Activated CD8-positive, alpha-beta T cell treated with anti-CD3 and anti-CD28 coated beads for 36 hours (primary cell): ENCODE data around the gene ARMC9. TPM values are rescaled to one million over a fixed set of nuclear protein-coding genes. Genes with fewer than 3 reads are reported as not detected.

Experiments used
- ATAC-seq: fragments of 200-7000 bp; cut with Tn5 transposase; one replicate; pipeline ENCODE4 v1.10.0; 2021; ENCODE audit warnings: mild to moderate bottlenecking, moderate library complexity
- CTCF ChIA-PET: fragments of 350-600 bp; sonication (Branson Sonifier 250); formaldehyde crosslinking; loops from one replicate; lab custom pipeline; 2021; ENCODE audit warnings: antibody characterized with exemption; lab: Charles Lee
- POLR2A ChIA-PET: fragments of 350-600 bp; sonication (Branson Sonifier 250); formaldehyde crosslinking; loops from one replicate; lab custom pipeline; 2021; ENCODE audit warnings: antibody characterized with exemption; lab: Charles Lee
- DNase-seq: peaks from one replicate; pipeline ENCODE4 v3.0.0-alpha.2; 2020
- H3K27ac Mint-ChIP-seq: one replicate; pipeline ENCODE4 v1.8.0; 2021; ENCODE audit warnings: mild to moderate bottlenecking, mixed read lengths
- H3K27me3 Mint-ChIP-seq: one replicate; pipeline ENCODE4 v1.8.0; 2021; ENCODE audit warnings: mixed read lengths
- H3K36me3 Mint-ChIP-seq: one replicate; pipeline ENCODE4 v1.8.0; 2021; ENCODE audit warnings: low read depth, mixed read lengths
- H3K4me1 Mint-ChIP-seq: one replicate; pipeline ENCODE4 v1.8.0; 2021; ENCODE audit warnings: low read depth, mixed read lengths
- H3K4me3 Mint-ChIP-seq: one replicate; pipeline ENCODE4 v1.8.0; 2021; ENCODE audit warnings: mild to moderate bottlenecking, moderate library complexity, mixed read lengths
- H3K9me3 Mint-ChIP-seq: one replicate; pipeline ENCODE4 v1.8.0; 2021; ENCODE audit warnings: mixed read lengths
- intact Hi-C: fragments of 100-400 bp; cut with micrococcal nuclease; formaldehyde crosslinking; loops from one replicate; pipeline ENCODE4 v1.10.0; 2022
- total RNA-seq, 2 experiments: library from RNA; stranded (reverse); gene quantifications; one replicate each; pipeline ENCODE4 v1.2.3, GENCODE V29; 2021
- TF ChIP-seq, protein P1 (sequence below): fragments of 200-600 bp; IDR thresholded peaks from one replicate; pipeline ENCODE4 v1.8.0; 2022; ENCODE audit warnings: antibody characterized with exemption, mild to moderate bottlenecking

Gene ARMC9
- total RNA-seq, 2 experiments from 2014 or later, result 2.0 to 2.2 TPM

DNA sequence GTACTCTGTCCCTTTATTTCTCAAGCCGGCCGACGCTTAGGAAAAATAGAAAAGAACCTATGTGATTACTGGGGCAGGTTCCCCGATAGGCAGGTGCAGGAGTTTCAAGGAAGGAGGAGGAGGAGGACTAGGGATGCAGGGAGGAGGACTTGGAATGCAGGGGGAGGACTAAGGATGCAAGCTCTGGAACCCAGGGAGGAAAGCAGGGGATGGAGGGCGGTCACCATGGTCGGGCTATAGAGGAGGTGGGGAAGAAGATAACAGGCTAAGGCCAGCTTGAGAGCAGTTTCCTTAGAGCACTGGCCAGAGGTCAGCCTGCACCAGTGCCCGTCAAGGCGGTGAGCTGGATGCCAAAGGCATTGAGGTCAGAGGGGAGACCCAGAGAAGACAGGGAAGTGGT, 178.4 kb downstream of the ARMC9 start:
- H3K4me1 Mint-ChIP-seq, result no peaks in the 10 kb centered on the region
- H3K27ac Mint-ChIP-seq, result no peak overlapping the region
- intact Hi-C loops, result no loop called here
- H3K36me3 Mint-ChIP-seq, result no peaks in the 10 kb centered on the region
- no peak for DNase-seq
- no peaks in the 10 kb centered on the region for H3K9me3 Mint-ChIP-seq
- ChIA-PET POLR2A (interaction anchor here (0.6 kb wide), 1 partner anchor 38 kb away, joined by 3 read pairs; no protein-coding TSS in a partner anchor), CTCF (no interaction called here)
- ATAC-seq, result no peak
- TF ChIP-seq, protein P1, sequence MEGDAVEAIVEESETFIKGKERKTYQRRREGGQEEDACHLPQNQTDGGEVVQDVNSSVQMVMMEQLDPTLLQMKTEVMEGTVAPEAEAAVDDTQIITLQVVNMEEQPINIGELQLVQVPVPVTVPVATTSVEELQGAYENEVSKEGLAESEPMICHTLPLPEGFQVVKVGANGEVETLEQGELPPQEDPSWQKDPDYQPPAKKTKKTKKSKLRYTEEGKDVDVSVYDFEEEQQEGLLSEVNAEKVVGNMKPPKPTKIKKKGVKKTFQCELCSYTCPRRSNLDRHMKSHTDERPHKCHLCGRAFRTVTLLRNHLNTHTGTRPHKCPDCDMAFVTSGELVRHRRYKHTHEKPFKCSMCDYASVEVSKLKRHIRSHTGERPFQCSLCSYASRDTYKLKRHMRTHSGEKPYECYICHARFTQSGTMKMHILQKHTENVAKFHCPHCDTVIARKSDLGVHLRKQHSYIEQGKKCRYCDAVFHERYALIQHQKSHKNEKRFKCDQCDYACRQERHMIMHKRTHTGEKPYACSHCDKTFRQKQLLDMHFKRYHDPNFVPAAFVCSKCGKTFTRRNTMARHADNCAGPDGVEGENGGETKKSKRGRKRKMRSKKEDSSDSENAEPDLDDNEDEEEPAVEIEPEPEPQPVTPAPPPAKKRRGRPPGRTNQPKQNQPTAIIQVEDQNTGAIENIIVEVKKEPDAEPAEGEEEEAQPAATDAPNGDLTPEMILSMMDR, result no peak
- H3K4me3 Mint-ChIP-seq, result no peak overlapping the region
- H3K27me3 Mint-ChIP-seq, result no peaks in the 10 kb centered on the region

DNA sequence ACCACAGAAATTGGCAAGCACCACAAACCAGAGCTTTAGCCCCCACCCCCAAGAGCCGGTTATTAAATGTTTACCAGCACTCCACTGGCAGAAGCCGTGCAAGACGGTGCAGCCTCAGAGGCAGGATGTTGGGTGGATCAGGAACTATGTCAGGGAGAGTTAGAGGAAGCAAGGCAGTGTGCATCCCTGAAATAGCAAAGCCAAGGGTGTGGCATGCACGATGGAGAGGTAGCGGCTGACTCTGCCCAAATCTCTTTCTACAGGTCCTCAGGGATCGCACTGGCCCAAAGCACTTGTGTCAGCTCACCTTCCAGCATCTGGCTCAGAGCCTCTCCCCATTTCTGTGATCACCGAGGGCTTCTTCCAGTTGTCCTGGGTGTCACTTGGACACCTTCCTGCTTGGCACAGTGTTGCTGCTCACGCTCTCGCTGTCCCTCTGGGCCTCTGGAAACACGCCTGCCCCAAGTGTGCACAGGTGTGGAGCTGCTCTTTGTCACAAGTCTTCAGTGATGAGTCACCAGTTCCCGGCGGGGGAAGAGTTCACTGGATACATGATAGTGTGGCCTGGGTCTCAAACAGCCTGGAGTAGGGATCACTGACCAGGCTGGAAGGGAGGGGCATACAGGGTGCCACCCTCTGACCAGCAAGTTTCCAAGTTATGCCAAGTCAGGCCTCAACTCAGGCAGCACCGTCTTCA, 179.7 kb downstream of the ARMC9 start:
- H3K36me3 Mint-ChIP-seq, result no peaks in the 10 kb centered on the region
- ChIA-PET CTCF (no interaction called here), POLR2A (interaction anchor here (0.7 kb wide), 1 partner anchor 72 kb away, joined by 3 read pairs; no protein-coding TSS in a partner anchor)
- intact Hi-C loops, result no loop called here
- ATAC-seq (no peak), DNase-seq (no peak)
- H3K4me3 Mint-ChIP-seq, result no peak overlapping the region
- TF ChIP-seq, protein P1, result no peak
- H3K27ac Mint-ChIP-seq, result no peak overlapping the region
- no peaks in the 10 kb centered on the region for H3K27me3 Mint-ChIP-seq
- H3K4me1 Mint-ChIP-seq, result no peaks in the 10 kb centered on the region
- H3K9me3 Mint-ChIP-seq, result no peaks in the 10 kb centered on the region

DNA sequence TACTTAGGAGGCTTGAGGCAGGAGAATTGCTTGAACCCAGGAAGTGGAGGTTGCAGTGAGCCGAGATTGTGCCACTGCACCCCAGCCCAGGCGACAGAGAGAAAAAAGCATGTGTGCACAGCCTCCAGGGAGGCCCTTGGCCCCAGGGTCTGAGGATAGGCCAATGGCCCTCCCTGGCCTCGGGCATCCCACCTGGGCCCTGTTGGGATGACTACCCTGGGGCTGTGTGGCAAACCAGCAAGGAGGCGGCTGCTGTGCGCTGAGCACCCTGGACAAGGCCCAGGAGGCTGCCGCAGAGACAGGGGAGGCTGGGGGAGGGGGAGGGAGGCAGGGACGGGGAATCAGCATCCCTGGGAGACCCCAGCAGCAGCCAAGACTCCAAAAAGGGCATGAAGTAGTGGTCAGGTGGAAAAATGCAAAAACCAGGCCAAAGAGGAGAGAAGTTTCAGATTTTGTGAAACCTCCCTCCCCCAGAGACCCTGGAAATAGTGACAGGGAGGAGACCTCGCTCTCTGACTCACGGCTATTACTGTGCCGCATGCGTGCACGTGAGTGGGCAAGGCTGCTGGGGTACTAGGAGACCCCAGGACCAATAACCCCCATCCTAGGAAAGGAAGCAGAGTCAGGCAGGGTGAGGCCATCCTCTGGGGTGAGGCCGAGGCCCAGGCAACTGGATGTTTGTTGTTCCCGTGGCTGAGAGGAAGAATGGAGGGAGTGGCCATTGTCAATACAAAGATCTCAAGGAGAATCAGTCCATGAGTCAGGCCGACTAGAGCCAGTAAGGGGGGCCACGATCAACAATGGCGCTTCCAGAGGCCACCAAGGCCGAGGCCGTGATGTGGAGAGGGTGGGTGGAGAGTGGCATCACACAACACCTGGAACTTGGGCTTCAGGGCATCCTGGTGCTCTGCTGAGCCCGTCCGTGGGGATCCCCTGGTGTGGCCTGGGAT, 181.1 kb downstream of the ARMC9 start:
- POLR2A ChIA-PET, result no interaction called here
- no peak for ATAC-seq
- Mint-ChIP-seq H3K36me3 (no peaks in the 10 kb centered on the region), H3K27me3 (no peaks in the 10 kb centered on the region), H3K27ac (no peak overlapping the region), H3K4me1 (no peaks in the 10 kb centered on the region), H3K4me3 (no peak overlapping the region), H3K9me3 (no peaks in the 10 kb centered on the region)
- intact Hi-C loops, result no loop called here
- CTCF ChIA-PET, result no interaction called here
- TF ChIP-seq, protein P1, result no peak
- no peak for DNase-seq

DNA sequence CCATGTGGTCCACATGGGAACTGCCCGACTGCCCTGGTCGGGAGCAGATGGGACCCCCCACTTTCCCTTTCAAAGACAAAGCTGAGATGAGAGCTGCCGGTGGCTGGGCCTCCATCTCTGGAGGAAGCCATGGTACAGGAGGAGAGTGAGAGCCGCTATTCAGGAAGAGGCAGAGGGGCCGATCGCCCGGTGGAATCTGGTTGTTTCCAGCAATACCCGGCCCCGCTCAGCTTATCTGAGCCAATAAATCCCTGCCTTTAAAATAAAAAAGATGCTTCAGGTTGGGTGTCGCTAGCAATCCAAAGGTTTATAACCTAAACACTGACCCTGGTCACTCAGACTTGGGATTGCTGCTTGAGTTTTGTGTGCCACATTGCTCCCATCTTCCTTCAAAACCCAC, 181.9 kb downstream of the ARMC9 start:
- CTCF ChIA-PET, result no interaction called here
- intact Hi-C loops, result no loop called here
- DNase-seq (no peak), ATAC-seq (no peak)
- Mint-ChIP-seq H3K27ac (no peak overlapping the region), H3K4me1 (no peaks in the 10 kb centered on the region), H3K27me3 (no peaks in the 10 kb centered on the region), H3K4me3 (no peak overlapping the region), H3K9me3 (peaks cover 7% of the 10 kb centered on the region), H3K36me3 (no peaks in the 10 kb centered on the region)
- TF ChIP-seq, protein P1, result no peak
- POLR2A ChIA-PET, result no interaction called here
